ENCODE data around the gene NTM.

Gene NTM

DNA sequence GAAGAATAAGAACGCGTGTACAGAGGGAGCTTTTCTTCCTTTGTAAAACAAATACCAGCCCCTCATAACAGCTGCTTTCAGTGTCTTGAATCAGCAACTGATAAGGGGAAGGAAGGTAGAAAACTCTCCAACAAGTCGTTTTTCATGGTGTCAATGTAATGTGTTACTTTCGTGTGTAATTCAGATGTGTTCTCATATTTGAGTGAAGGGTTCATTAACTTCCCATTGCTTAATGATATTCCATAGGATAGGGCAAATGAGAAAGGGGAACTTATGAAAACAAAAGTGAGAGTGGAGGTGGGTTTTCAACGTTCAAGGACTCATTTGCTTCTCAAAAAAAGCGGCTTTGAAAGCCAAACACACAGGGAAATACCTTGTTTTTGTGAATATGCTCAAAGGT, 452.1 kb downstream of the NTM start:
- TF ChIP-seq, protein P1, sequence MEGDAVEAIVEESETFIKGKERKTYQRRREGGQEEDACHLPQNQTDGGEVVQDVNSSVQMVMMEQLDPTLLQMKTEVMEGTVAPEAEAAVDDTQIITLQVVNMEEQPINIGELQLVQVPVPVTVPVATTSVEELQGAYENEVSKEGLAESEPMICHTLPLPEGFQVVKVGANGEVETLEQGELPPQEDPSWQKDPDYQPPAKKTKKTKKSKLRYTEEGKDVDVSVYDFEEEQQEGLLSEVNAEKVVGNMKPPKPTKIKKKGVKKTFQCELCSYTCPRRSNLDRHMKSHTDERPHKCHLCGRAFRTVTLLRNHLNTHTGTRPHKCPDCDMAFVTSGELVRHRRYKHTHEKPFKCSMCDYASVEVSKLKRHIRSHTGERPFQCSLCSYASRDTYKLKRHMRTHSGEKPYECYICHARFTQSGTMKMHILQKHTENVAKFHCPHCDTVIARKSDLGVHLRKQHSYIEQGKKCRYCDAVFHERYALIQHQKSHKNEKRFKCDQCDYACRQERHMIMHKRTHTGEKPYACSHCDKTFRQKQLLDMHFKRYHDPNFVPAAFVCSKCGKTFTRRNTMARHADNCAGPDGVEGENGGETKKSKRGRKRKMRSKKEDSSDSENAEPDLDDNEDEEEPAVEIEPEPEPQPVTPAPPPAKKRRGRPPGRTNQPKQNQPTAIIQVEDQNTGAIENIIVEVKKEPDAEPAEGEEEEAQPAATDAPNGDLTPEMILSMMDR (IDR thresholded peaks at IDR 0.05; ENCODE audit: borderline replicate concordance, insufficient read depth, low read depth, low read length): no peak
- H3K4me3 ChIP-seq (ENCODE audit: low read depth, low read length): no peak overlapping the region

DNA sequence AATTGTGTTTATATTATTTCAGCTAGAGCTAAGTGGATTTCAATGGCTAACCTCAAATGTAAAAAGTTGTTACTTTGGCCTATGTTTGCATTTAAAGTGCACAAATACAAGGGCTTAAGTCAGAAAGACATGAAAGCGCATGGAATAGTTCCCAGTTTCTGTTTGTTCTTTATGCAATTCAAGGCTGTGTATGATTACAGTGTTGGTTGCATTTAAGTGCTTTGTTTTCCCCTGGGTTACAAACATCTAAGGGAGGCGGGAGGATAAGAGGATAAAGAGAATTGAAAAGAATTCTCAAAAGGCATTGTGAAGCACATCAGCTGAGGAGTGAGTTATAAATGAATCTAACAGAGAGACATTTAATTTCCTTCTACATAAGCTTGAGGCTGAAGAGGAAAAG, 453.4 kb downstream of the NTM start:
- TF ChIP-seq, protein P1 (IDR thresholded peaks at IDR 0.05; ENCODE audit: borderline replicate concordance, insufficient read depth, low read depth, low read length): no peak
- no peak overlapping the region for H3K4me3 ChIP-seq (ENCODE audit: low read depth, low read length)

DNA sequence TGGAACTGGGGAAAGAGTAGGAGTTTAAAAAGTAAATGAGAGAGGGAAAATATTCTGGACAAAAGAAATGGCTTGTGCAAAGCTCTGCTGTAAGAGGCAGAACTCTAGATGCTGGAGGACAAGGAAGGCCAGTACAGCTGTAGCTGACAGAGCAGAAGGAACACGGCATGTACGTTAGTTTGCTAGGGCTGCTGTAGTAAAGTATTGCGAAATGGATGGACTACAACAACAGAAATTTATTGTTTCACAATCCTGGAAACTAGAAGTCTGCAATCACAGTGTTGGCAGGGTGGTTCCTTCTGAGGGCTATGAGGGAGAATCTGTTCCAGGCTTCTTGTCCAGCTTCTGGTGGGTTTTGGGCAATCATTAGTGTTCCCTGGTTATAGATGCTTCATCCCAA, 454.4 kb downstream of the NTM start:
- TF ChIP-seq, protein P1 (IDR thresholded peaks at IDR 0.05; ENCODE audit: borderline replicate concordance, insufficient read depth, low read depth, low read length): no peak
- H3K4me3 ChIP-seq (ENCODE audit: low read depth, low read length): no peak overlapping the region

DNA sequence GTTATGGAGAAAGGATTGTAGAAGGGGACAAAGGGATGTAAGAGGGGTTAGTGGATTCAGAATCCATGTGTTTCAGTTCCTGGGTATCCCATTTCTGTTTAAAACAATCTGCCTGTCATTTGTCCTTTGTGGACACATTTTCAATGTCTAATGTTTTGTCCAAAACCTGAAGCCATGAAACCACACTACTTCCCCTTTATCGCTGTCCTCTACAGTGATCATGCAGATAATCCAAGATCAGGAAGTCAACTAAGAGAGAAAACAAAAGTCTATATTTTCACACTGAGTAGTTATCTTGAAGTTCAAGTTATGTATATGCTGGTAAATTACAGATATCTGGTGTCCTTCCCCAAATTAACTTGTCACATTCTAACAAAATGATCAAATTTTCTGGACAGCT, 457.0 kb downstream of the NTM start:
- H3K4me3 ChIP-seq (ENCODE audit: low read depth, low read length): no peak overlapping the region
- TF ChIP-seq, protein P1 (IDR thresholded peaks at IDR 0.05; ENCODE audit: borderline replicate concordance, insufficient read depth, low read depth, low read length): no peak

DNA sequence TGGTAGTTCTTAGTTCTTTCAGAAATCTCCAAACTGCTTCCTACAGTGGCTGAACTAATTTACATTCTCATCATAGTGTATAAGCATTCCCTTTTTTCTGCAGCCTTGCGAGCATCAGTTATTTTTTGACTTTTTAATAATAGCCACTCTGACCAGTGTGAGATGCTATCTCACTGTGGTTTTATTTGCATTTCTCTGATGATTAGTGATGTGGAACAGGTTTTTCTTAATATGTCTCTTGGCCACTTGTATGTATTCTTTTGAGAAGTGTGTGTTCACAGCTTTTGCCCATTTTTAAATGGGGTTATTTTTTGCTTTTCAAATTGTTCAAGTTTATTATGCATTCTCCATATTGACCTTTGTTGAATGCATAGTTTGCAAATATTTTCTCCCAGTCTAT, 459.3 kb downstream of the NTM start:
- TF ChIP-seq, protein P1 (IDR thresholded peaks at IDR 0.05; ENCODE audit: borderline replicate concordance, insufficient read depth, low read depth, low read length): no peak
- H3K4me3 ChIP-seq (ENCODE audit: low read depth, low read length): no peak overlapping the region

DNA sequence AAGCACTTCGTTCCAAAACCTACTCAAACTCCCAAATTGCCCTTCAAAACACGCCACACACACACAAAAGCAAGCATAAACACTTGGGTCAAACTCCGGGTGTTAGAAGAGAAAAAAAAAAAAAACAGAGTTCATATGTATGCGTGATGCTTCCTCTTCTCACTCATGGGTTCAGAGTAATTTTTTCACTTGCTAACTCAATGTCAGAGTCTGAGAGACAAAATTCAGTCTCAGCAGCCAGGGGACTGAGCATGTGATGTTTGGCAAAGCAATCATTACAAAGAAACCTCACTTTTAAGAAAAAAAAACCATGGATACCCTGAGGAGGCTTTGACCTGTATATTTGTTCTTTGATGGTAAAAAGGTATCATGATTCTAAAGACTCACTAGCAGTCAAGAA, 461.7 kb downstream of the NTM start:
- TF ChIP-seq, protein P1 (IDR thresholded peaks at IDR 0.05; ENCODE audit: borderline replicate concordance, insufficient read depth, low read depth, low read length): no peak
- H3K4me3 ChIP-seq (ENCODE audit: low read depth, low read length): no peak overlapping the region

DNA sequence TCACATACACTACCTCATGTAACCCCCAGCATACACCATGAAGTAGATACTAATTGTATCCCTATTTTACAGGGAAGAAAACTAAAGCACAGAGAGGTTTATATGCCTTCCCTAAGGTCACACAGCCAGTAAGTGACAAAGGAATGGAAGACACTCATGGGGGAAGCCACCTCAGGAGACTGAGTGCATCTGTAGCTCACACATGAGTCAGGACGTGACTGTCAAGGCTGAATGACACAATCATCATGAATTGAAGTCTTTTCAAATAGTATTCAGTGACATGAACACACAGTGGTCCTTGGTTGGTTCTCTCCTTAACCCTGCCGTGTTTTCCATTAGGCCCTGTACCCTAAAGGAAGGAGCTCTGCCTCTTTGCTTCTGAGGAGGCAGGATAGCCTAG, 463.0 kb downstream of the NTM start:
- TF ChIP-seq, protein P1 (IDR thresholded peaks at IDR 0.05; ENCODE audit: borderline replicate concordance, insufficient read depth, low read depth, low read length): no peak
- H3K4me3 ChIP-seq (ENCODE audit: low read depth, low read length): no peak overlapping the region

All from GM12875 (cell line).